Uterus (tissue), 2 donors: Measurements from ENCODE around the gene STAM2.

Source experiments
- CTCF ChIP-seq, 4 experiments: fragments of 200-600 bp in 2 of 4; fragments of 450-650 bp in 2 of 4; sonication (generic) in 2 of 4; IDR thresholded peaks; one replicate each; pipeline ENCODE4 v1.5.1; 2016 to 2019; ENCODE audit warnings: antibody characterized with exemption in 4 of 4, mild to moderate bottlenecking in 2 of 4, moderate library complexity in 1 of 4
- POLR2A ChIP-seq, 2 donors: fragments of 450-650 bp; IDR thresholded peaks; one replicate each; pipeline ENCODE4 v1.6.1; 2016; ENCODE audit warnings: antibody characterized with exemption in 2 of 2, mild to moderate bottlenecking in 1 of 2, moderate library complexity in 1 of 2

GRCh38 chr2:152183401-152184073 is 8.0 kb upstream of the STAM2 start:
- no peak for TF ChIP-seq CTCF (IDR thresholded peaks at IDR 0.05)
- no peak for TF ChIP-seq POLR2A (IDR thresholded peaks at IDR 0.05)
